ENCODE results near the gene CCDC57. TPM values are rescaled to one million over a fixed set of nuclear protein-coding genes. Genes with fewer than 3 reads are reported as not detected.

Gene CCDC57
- total RNA-seq, 1 experiment from 2014 or later = 36.6 TPM

DNA sequence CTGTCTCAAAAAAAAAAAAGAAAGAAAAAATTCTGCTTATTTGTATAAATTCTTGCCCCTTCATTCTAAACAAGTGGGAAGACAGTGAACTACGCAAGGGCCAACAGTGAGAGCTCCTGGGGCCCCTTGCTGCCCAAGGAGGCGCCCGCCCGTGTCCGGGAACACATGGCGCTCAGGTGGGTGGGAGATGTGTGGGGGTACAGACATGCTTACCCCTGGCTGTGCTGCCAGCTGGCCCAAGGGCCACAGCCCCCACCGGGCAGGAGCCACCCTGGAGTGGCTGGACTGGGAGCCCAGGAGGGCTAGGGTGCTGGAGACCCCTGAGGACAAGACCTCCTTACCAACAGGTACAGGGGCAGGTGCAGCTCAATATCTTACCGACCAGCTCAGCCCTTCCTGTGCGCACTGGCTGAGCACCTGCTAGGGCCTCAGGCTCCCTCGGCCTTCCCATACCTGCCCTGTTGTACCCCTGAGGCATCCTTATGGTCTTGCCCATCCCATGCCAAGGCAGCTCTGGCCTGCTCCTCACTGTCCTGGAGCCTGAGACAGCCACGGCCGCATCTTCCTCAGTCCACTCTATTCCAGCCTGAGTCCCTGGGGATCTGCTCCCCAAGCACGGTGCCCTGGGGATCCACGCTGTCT lies 56.2 kb downstream of the CCDC57 start:
- no peak overlapping the region for H3K4me3 ChIP-seq (ENCODE audit: low read length)
- CTCF ChIA-PET = no interaction called here

DNA sequence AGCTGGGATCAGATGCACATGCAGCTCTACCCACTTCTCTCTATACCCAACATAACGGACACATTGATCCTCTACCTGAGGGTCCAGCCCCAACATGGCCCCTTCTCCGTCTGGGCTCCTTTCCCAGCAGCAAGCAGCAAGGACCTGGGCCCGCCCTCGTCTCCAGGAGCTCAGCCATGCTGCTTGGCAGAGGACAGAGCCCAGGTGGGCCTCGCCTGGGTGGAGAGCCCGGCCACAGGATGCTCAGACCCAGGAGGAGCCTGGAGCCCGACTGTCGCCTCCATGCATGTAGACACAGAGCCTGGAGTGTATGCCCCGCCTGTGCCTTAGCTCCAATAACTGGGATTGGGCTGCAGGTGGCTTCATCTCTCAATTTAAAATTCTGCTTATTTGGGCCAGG lies 57.0 kb downstream of the CCDC57 start:
- intact Hi-C loops (cut with micrococcal nuclease) = no loop called here
- Histone ChIP-seq H3K9me2 (replicated peaks; ENCODE audit: low read length) (no peaks in the 10 kb centered on the region), H3F3A (ENCODE audit: low read length, unreplicated experiment) (no peaks in the 10 kb centered on the region), H4K20me1 (ENCODE audit: low read length) (no peaks in the 10 kb centered on the region), H3K9ac (ENCODE audit: low read length) (no peak overlapping the region), H3K4me2 (ENCODE audit: low read length) (no peak overlapping the region), H3K79me2 (ENCODE audit: low read length) (no peaks in the 10 kb centered on the region), H3K4me1 (ENCODE audit: insufficient read depth, low read length) (peaks cover 10% of the 10 kb centered on the region), H3K27me3 (ENCODE audit: low read length) (no peaks in the 10 kb centered on the region), H3K9me3 (ENCODE audit: low read length) (no peaks in the 10 kb centered on the region), H3K4me3 (ENCODE audit: low read length) (no peak overlapping the region), H2AFZ (ENCODE audit: low read length) (no peak overlapping the region), H3K36me3 (ENCODE audit: low read depth, low read length) (0 out of 2 replicates have a peak, but pooled peaks cover 5% of the 10 kb centered on the region), H3K27ac (ENCODE audit: low read length) (no peak overlapping the region)
- ChIA-PET CTCF (no interaction called here), POLR2A (ENCODE audit: unreplicated experiment) (no interaction called here)
- TF ChIP-seq EZH2phosphoT487 (IDR thresholded peaks at IDR 0.05; ENCODE audit: borderline replicate concordance, low read length) = no peak
- no peak for TF ChIP-seq EZH2 (IDR thresholded peaks at IDR 0.05; ENCODE audit: low read length, unreplicated experiment)
- TF ChIP-seq, protein P1, sequence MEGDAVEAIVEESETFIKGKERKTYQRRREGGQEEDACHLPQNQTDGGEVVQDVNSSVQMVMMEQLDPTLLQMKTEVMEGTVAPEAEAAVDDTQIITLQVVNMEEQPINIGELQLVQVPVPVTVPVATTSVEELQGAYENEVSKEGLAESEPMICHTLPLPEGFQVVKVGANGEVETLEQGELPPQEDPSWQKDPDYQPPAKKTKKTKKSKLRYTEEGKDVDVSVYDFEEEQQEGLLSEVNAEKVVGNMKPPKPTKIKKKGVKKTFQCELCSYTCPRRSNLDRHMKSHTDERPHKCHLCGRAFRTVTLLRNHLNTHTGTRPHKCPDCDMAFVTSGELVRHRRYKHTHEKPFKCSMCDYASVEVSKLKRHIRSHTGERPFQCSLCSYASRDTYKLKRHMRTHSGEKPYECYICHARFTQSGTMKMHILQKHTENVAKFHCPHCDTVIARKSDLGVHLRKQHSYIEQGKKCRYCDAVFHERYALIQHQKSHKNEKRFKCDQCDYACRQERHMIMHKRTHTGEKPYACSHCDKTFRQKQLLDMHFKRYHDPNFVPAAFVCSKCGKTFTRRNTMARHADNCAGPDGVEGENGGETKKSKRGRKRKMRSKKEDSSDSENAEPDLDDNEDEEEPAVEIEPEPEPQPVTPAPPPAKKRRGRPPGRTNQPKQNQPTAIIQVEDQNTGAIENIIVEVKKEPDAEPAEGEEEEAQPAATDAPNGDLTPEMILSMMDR (conservative IDR thresholded peaks at IDR 0.05; ENCODE audit: low read depth, low read length) = no peak
- no TSS peak for BruUV-seq (replicated peaks)
- DNase-seq = no peak
- no peak for ATAC-seq

More for the DNA sequence above, 56.2 kb downstream of the CCDC57 start:
- intact Hi-C loops (cut with micrococcal nuclease) = no loop called here
- Histone ChIP-seq H3F3A (ENCODE audit: low read length, unreplicated experiment) (no peaks in the 10 kb centered on the region), H3K36me3 (ENCODE audit: low read depth, low read length) (peaks cover 8% of the 10 kb centered on the region; the same call in 1 of the 2 replicates), H3K9me3 (ENCODE audit: low read length) (no peaks in the 10 kb centered on the region), H3K4me1 (ENCODE audit: insufficient read depth, low read length) (peaks cover 16% of the 10 kb centered on the region), H3K4me2 (ENCODE audit: low read length) (no peak overlapping the region), H3K27me3 (ENCODE audit: low read length) (no peaks in the 10 kb centered on the region), H3K9ac (ENCODE audit: low read length) (no peak overlapping the region), H4K20me1 (ENCODE audit: low read length) (no peaks in the 10 kb centered on the region), H3K79me2 (ENCODE audit: low read length) (no peaks in the 10 kb centered on the region), H3K9me2 (replicated peaks; ENCODE audit: low read length) (no peaks in the 10 kb centered on the region), H2AFZ (ENCODE audit: low read length) (no peak overlapping the region), H3K27ac (ENCODE audit: low read length) (no peak overlapping the region)
- ATAC-seq = no peak
- TF ChIP-seq, protein P1 (conservative IDR thresholded peaks at IDR 0.05; ENCODE audit: low read depth, low read length) = no peak
- TF ChIP-seq EZH2 (IDR thresholded peaks at IDR 0.05; ENCODE audit: low read length, unreplicated experiment) = no peak
- no peak for TF ChIP-seq EZH2phosphoT487 (IDR thresholded peaks at IDR 0.05; ENCODE audit: borderline replicate concordance, low read length)
- no peak for DNase-seq
- POLR2A ChIA-PET (ENCODE audit: unreplicated experiment) = no interaction called here
- BruUV-seq (replicated peaks) = no TSS peak

- intact Hi-C loops (cut with micrococcal nuclease) = loop anchor here (1.0 kb wide), 1 partner anchor 49 kb away; no protein-coding TSS in a partner anchor
- POLR2A ChIA-PET (ENCODE audit: unreplicated experiment) = interaction anchor here (0.5 kb wide), 1 partner anchor 52 kb away, joined by 3 read pairs; no protein-coding TSS in a partner anchor
- H3K4me2 ChIP-seq (ENCODE audit: low read length) = no peak overlapping the region
- no TSS peak for BruUV-seq (replicated peaks)
- CTCF ChIA-PET = interaction anchor here (0.6 to 1.3 kb wide), 2 partner anchors 100 to 124 kb away, joined by 3 to 4 read pairs; no protein-coding TSS in a partner anchor
- H3K79me2 ChIP-seq (ENCODE audit: low read length) = no peaks in the 10 kb centered on the region
- H3K9me3 ChIP-seq (ENCODE audit: low read length) = no peaks in the 10 kb centered on the region
- ATAC-seq (no peak), DNase-seq (no peak)
- H3F3A ChIP-seq (ENCODE audit: low read length, unreplicated experiment) = no peaks in the 10 kb centered on the region
- TF ChIP-seq EZH2 (IDR thresholded peaks at IDR 0.05; ENCODE audit: low read length, unreplicated experiment) (no peak), EZH2phosphoT487 (IDR thresholded peaks at IDR 0.05; ENCODE audit: borderline replicate concordance, low read length) (no peak)
- TF ChIP-seq, protein P1 (conservative IDR thresholded peaks at IDR 0.05; ENCODE audit: low read depth, low read length) = no peak
- H3K4me3 ChIP-seq (ENCODE audit: low read length) = no peak overlapping the region
- no peak overlapping the region for H3K9ac ChIP-seq (ENCODE audit: low read length)
- H4K20me1 ChIP-seq (ENCODE audit: low read length) = no peaks in the 10 kb centered on the region
- no peaks in the 10 kb centered on the region for H3K9me2 ChIP-seq (replicated peaks; ENCODE audit: low read length)
- 0 out of 2 replicates have a peak, but pooled peaks cover 5% of the 10 kb centered on the region for H3K36me3 ChIP-seq (ENCODE audit: low read depth, low read length)
- H3K4me1 ChIP-seq (ENCODE audit: insufficient read depth, low read length) = peaks cover 5% of the 10 kb centered on the region
- H3K27me3 ChIP-seq (ENCODE audit: low read length) = no peaks in the 10 kb centered on the region
- no peak overlapping the region for H2AFZ ChIP-seq (ENCODE audit: low read length)
- H3K27ac ChIP-seq (ENCODE audit: low read length) = no peak overlapping the region
Observed at GRCh38 chr17:82154881-82155331, 57.7 kb downstream of the CCDC57 start.
